ENCODE measurements around the gene NRAS.

DNA sequence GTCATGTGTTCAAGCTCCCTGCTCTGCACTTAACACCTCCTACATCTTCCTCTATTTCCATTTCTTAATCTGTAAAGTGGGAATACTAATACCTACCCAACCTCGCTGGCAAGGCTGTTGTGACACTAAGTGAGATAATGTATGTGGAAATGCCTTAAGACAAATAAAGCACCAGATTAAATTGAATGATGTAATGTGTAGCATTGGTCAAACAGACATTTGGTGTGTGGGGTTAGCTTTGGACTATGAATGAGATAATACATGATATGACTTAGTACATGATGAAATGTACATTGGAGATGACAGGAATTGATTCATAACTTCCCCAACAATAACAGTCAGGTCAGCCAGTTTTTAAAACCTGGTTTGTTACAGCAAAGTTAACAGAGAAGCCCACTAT lies 26.4 kb downstream of the NRAS start:
- TF ChIP-seq EZH2 (IDR thresholded peaks at IDR 0.05) (no peak), CTCF (IDR thresholded peaks at IDR 0.05 in 2 of 3, conservative IDR thresholded peaks at IDR 0.05 in 1 of 3; ENCODE audit: borderline replicate concordance in 1 of 3, insufficient read depth in 1 of 3, low read depth in 2 of 3, low read length in 2 of 3) (no peak), POLR2A (IDR thresholded peaks at IDR 0.05; ENCODE audit: borderline replicate concordance, extremely low read depth, insufficient read depth, insufficient read length) (no peak), MAX (IDR thresholded peaks at IDR 0.05) (no peak), POLR2AphosphoS5 (IDR thresholded peaks at IDR 0.05; ENCODE audit: low read depth, low read length) (no peak), EGR1 (IDR thresholded peaks at IDR 0.05; ENCODE audit: low read depth) (no peak)
